NCI-H146 treated with DMSO at 0.1 percent for 48 hours (cell line): Measurements from ENCODE around the gene ADAMTS17.
"Not testable (repeated sequence)": the region's sequence is repeated elsewhere in the genome, so short reads cannot be mapped to it uniquely, and the experiment has no call there.

Experiments
- DNase-seq: peaks from one replicate; lab custom pipeline; 2025; ENCODE audit not compliant: unreplicated experiment; lab: John Stamatoyannopoulos, UW

The ADAMTS17 gene

GRCh38 chr15:99983886-99984286 is 357.9 kb downstream of the ADAMTS17 start:
- no peak for DNase-seq

DNA sequence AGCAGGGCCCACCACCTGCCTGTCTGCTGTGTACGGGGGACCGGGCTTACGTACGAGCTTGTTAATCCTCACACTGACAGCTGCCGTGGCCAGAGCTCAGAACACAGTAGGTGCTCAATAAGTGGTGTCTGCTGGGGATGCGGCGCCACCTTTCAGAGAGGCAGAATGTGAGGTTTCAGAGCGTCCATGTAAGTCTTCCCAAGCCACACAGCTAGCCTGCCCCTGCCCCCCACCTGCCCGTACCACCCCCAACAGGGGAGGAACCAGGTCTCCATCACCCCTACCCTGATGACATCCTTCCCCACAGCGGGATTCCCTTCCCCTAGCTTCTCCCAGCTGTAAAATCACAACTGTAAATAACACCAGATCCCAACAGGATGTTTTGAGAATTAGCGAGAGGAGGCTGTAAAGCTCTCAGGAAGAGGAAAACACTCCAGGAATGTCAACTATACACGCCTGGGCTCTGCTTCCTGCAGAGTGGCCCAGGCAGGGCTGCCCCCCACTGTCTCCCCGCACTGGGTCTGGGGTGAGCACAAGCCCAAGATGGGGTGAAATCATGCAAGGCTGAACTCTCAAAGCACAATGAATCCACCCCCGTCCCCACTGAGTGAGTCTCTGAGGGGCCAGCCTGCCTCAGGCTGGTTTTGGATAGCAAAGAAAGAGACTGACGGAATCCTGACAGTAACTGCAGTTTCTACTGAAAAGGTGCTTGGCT is 358.4 kb downstream of the ADAMTS17 start:
- DNase-seq, result no peak

- no peak for DNase-seq
Observed at GRCh38 chr15:99982662-99983061, 359.1 kb downstream of the ADAMTS17 start.

GRCh38 chr15:99981839-99982658 is 359.7 kb downstream of the ADAMTS17 start:
- peak; percentile 49 for DNase-seq

GRCh38 chr15:99981191-99981647 is 360.6 kb downstream of the ADAMTS17 start:
- no peak for DNase-seq

DNA sequence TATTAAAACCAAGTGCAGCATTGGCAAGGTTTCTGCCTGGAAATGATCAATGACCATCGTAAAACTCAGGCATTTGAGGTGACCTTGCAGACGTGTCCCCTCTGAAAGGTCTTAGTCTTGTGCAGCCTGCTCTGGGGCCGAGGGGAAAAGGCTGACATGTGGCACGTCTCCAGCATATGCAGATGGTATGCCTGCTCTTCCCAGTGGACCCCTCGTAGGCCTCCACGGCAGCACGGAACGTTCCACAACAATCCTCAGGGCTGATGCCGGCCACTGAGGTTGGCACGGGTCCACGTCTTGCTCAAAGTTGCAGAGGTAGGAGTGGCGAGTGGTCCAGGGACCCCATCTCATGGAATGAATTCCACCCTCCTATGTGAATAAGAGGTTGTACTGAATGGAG is 361.0 kb downstream of the ADAMTS17 start:
- no peak for DNase-seq

DNA sequence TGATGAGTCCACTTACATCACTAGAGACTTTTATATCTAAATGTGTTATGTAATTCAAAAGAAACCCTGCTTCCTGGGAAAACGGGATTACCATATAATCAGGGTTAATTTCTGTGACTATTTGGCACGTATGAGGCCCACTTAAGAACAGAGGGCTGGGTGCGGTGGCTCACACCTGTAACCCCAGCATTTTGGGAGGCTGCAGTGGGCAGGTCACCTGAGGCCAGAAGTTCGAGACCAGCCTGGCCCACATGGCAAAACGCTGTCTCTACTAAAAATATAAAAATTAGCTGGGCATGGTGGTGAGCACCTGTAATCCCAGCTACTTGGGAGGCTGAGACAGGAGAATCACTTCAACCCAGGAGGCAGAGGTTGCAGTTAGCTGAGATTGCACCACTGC is 361.9 kb downstream of the ADAMTS17 start:
- DNase-seq, result not testable (repeated sequence)

- DNase-seq, result no peak
Observed at GRCh38 chr15:99979371-99979770, 362.4 kb downstream of the ADAMTS17 start.

- no peak for DNase-seq
Observed at GRCh38 chr15:99978426-99978825, 363.3 kb downstream of the ADAMTS17 start.

- DNase-seq, result no peak
Observed at GRCh38 chr15:99977929-99978328, 363.8 kb downstream of the ADAMTS17 start.

- DNase-seq, result no peak
Observed at GRCh38 chr15:99976811-99977271, 364.9 kb downstream of the ADAMTS17 start.

DNA sequence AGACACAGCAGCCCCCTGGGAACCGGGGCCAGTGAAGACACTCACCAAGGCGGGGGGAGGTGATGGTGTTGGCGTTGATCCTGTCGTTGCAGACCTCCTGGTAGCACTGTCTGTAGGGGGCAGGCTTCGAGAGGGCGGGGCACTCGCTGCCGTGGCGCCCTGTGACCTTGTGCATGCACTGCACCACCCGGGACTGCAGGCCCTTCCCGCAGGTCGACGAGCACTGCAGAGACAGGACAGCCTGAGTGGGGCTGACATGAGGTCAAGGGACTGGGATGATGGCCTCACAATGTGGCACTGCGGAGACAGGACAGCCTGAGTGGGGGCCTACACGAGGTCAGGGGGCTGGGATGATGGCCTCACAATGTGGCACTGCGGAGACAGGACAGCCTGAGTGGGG is 365.8 kb downstream of the ADAMTS17 start:
- DNase-seq, result no peak

- DNase-seq, result no peak
Observed at GRCh38 chr15:99974246-99974645, 367.5 kb downstream of the ADAMTS17 start.

DNA sequence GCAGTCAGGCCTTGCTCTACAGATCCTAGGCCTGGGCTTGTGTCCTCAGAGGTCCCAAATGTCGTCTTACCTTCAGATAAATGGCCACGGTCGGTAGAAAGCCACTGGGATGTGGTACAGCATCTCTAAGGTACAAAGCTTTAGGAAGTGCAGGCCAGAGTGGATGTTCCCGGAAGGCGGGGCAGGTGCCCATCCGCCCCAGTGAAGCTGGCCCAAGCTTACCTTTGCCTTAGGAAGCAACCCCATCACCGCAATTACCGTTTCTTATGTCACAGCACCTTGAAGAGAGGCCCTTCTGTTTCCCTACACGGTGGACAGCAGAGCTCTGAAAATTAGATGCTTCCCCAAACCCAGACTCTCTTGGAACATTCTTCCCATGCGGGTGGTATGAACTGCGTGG is 368.4 kb downstream of the ADAMTS17 start:
- DNase-seq, result no peak

DNA sequence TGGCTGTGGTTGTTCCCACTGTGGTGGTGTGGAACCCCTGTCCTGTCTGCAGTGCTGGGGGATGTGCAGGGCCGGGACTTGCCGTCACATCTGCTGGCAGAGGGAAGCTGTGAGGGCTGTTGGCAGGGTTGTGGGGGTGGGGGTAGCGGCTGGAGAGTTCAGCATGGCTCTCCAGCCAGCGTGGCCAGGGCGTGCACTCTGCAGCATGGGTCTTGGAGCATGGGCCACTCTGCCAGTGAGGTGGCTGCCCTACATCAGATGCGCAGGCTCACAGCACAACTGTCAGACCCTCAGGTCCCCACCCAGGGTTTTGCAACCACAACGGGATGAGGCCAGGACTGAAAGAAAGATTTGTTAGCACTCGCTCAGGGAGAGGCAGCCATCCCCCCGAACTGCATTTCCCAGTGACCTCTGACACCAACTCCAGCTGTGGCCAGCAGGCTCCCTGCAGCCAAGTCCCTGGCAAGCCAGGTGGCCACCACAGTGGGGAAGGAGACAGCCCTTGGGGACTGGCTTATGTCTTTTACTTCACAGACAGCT is 370.8 kb downstream of the ADAMTS17 start:
- DNase-seq, result no peak

GRCh38 chr15:99969261-99969920 is 372.4 kb downstream of the ADAMTS17 start:
- no peak for DNase-seq

DNA sequence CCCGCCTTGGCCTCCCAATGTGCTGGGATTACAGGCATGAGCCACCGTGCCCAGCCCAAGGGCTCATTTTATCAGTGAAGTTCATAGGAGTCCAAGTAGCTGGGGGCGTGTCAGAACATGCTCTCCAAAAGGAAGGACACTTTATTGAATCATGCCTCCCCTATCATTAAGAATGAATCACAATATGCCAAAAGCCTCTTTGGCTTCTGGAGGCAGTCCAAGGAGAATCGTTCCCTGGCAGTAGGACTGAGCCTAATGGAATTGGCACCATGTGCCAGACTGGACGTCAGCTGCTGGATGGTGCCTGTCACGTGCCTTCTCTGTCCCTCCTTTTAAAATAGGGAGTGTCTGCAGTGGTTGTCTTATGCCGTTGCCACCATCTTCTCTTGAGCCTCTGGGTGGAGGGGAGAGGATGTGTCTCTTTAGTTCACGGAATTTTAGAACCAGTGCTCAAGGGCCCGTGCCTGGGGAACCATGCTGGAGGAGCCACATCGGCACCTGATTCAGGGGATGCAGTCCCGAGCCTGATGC is 373.9 kb downstream of the ADAMTS17 start:
- DNase-seq, result no peak

DNA sequence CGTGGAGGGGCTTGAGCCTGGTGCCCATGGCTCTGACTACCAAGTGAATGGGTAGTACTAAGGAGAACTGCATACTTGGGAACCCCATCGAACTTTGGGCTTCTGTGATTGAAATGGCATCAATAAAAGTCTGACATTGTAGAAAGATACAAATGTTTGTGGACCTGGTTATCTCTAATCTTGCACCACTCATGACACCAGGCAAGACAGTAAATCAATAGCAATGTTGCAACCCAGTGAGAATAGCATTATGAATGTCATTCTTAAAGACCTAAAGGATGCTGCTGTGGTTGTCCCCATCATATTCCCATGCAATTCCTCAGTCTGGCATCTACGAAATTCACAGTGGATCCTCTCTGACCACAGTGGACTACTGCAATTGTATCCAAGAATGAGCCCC is 375.0 kb downstream of the ADAMTS17 start:
- DNase-seq, result no peak

DNA sequence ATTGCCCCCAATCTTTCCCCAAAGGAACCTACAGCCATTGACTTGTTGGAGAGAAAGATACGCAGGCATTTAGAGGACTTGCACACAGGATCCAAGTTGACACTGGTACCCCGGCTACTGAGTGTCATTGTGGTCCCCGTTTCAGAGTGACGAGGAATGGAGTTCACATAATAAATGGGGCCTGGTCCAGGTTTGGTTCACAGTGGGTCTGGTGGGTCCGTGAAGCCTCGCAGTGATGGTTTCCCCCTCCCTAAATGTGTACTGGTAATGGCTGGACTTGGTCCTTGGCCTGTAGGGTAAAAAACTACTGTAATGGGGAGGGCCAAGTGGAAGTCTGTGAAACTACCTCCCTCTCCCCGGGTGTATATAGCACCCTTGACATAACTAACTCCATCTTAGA is 376.4 kb downstream of the ADAMTS17 start:
- no peak for DNase-seq

GRCh38 chr15:99963976-99964375 is 377.8 kb downstream of the ADAMTS17 start:
- DNase-seq, result no peak
